Measurements from ENCODE around the gene TFDP1. TPM values are rescaled to one million over a fixed set of nuclear protein-coding genes. Genes with fewer than 3 reads are reported as not detected.
"Not testable (repeated sequence)": the region's sequence is repeated elsewhere in the genome, so short reads cannot be mapped to it uniquely, and the experiment has no call there.

The TFDP1 gene
- total RNA-seq, 1 donor, result 83.8 TPM

DNA sequence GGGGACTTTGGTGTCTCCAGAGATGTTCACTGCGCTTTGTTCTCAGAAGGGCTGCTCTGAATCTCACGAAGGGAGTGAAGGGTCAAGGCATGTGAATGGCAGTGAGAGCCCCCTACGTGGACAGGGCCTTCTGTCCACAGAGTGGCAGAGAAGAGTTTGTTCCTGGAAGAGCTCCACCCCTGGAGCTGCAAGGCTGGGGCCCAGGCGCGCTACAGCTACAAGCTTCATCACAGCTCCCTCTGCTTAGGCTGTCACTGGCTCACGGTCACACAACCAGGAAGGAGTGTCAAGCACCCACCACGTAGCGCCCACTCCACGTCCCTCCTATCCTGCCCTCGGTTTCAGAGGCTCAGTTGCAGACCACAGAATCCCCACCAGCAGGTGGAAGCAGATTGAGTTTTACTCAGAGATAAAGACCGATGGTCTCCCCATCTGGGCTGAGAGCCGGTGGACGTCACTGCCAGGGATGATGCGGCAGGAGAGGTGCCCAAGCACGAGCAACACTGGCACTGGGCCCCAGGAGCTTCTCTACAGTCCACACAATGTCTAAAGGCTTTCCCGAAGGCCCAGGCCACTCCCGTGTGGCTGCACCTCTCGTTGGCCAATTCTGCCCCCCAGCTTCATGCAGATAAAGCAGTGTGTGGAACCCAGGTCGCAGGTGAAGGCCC lies 23.0 kb upstream of the TFDP1 start:
- no peak overlapping the region for H3K4me3 ChIP-seq (ENCODE audit: low read depth, low read length)
- DNase-seq (ENCODE audit: low read depth), result no peak
- TF ChIP-seq, protein P1, sequence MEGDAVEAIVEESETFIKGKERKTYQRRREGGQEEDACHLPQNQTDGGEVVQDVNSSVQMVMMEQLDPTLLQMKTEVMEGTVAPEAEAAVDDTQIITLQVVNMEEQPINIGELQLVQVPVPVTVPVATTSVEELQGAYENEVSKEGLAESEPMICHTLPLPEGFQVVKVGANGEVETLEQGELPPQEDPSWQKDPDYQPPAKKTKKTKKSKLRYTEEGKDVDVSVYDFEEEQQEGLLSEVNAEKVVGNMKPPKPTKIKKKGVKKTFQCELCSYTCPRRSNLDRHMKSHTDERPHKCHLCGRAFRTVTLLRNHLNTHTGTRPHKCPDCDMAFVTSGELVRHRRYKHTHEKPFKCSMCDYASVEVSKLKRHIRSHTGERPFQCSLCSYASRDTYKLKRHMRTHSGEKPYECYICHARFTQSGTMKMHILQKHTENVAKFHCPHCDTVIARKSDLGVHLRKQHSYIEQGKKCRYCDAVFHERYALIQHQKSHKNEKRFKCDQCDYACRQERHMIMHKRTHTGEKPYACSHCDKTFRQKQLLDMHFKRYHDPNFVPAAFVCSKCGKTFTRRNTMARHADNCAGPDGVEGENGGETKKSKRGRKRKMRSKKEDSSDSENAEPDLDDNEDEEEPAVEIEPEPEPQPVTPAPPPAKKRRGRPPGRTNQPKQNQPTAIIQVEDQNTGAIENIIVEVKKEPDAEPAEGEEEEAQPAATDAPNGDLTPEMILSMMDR (IDR thresholded peaks at IDR 0.05; ENCODE audit: insufficient read depth, low read depth, low read length), result no peak

GRCh38 chr13:113562085-113562749 lies 22.3 kb upstream of the TFDP1 start:
- no peak overlapping the region for H3K4me3 ChIP-seq (ENCODE audit: low read depth, low read length)
- peak; percentile 77 for DNase-seq (ENCODE audit: low read depth)
- TF ChIP-seq, protein P1 (IDR thresholded peaks at IDR 0.05; ENCODE audit: insufficient read depth, low read depth, low read length), result peak; percentile 89

GRCh38 chr13:113562844-113563243 lies 21.7 kb upstream of the TFDP1 start:
- H3K4me3 ChIP-seq (ENCODE audit: low read depth, low read length), result no peak overlapping the region

GRCh38 chr13:113563511-113563910 lies 21.0 kb upstream of the TFDP1 start:
- DNase-seq (ENCODE audit: low read depth), result not testable (repeated sequence)

More at GRCh38 chr13:113562844-113563243, 21.7 kb upstream of the TFDP1 start:
- DNase-seq (ENCODE audit: low read depth), result no peak
- TF ChIP-seq, protein P1 (IDR thresholded peaks at IDR 0.05; ENCODE audit: insufficient read depth, low read depth, low read length), result no peak

GRCh38 chr13:113564331-113565023 lies 20.1 kb upstream of the TFDP1 start:
- H3K4me3 ChIP-seq (ENCODE audit: low read depth, low read length), result no peak overlapping the region
- DNase-seq (ENCODE audit: low read depth), result no peak
- TF ChIP-seq, protein P1 (IDR thresholded peaks at IDR 0.05; ENCODE audit: insufficient read depth, low read depth, low read length), result no peak

More at GRCh38 chr13:113563511-113563910, 21.0 kb upstream of the TFDP1 start:
- H3K4me3 ChIP-seq (ENCODE audit: low read depth, low read length), result not testable (repeated sequence)

DNA sequence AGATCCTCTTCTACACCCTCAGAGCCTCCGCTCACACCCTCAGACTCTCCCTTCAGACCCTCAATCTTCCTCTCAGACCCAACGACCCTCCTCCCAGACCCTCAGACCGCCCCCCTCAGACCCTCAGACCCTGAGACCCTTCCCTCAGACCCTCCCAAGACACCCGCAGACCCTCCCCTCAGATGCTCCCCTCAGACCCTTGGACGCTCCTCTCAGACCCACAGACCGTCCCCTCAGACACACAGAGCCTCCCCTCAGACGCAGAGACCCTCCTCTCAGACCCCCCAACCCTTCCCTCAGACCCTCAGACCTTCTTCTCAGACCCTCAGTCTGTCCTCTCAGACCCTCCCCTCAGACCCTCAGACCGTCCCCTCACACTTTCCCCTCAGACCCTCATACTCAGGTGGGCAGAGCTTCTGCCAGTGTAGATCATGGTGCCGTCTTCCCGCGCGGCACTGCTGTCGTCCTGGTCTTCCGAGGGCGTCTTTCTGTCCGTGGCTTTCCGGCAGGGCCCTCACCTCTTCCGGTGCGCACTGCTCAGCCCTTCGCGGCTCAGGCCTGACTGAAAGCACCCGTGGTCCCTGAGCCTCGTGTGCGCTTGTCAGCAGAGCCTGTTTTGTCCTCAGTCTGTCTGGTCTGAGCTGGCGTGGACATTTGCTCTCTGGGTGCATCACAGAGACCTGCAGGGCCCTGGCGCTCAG lies 18.9 kb upstream of the TFDP1 start:
- H3K4me3 ChIP-seq (ENCODE audit: low read depth, low read length), result no peak overlapping the region
- TF ChIP-seq, protein P1 (IDR thresholded peaks at IDR 0.05; ENCODE audit: insufficient read depth, low read depth, low read length), result no peak
- DNase-seq (ENCODE audit: low read depth), result no peak

DNA sequence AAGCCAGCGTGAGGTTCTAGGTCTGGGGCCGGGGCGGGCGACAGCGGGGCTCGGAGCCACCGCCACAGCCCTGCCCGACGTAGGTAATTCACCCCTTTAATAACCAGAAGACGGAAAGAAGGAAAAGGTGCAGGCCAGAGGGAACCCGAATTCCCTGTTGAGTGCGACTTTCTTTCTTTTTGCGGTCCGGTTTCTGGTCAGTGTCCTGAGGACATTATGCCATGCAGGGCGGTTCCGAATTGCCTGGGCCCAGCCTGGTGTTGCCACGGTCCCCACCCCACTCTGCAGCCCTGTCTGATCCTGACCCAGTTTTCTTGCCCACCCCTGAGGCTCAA lies 18.4 kb upstream of the TFDP1 start:
- TF ChIP-seq, protein P1 (IDR thresholded peaks at IDR 0.05; ENCODE audit: insufficient read depth, low read depth, low read length), result no peak
- DNase-seq (ENCODE audit: low read depth), result no peak

More for the DNA sequence above, 18.4 kb upstream of the TFDP1 start:
- H3K4me3 ChIP-seq (ENCODE audit: low read depth, low read length), result no peak overlapping the region

Data from fibroblast of villous mesenchyme (primary cell).